KMS-11 (cell line): ENCODE measurements around the gene FHIT.

Experiments used
- H2AFZ ChIP-seq: fragments of 200-600 bp; sonication (generic); 2 replicates; pipeline ENCODE4 v1.6.1; 2016; ENCODE audit warnings: antibody characterized with exemption, mixed run types, low read depth
- H3K27ac ChIP-seq: fragments of 200-600 bp; sonication (generic); 2 replicates; pipeline ENCODE4 v1.6.1; 2016; ENCODE audit warnings: mild to moderate bottlenecking, mixed run types
- H3K27me3 ChIP-seq: fragments of 200-600 bp; sonication (generic); 2 replicates; pipeline ENCODE4 v1.6.1; 2017; ENCODE audit warnings: mild to moderate bottlenecking, low read depth, mixed run types, moderate library complexity; ENCODE audit not compliant: insufficient read depth
- H3K36me3 ChIP-seq: fragments of 200-600 bp; sonication (generic); 2 replicates; pipeline ENCODE4 v1.6.1; 2017; ENCODE audit warnings: mild to moderate bottlenecking, mixed run types; ENCODE audit not compliant: insufficient read depth
- H3K4me1 ChIP-seq: fragments of 200-600 bp; sonication (generic); 2 replicates; pipeline ENCODE4 v1.6.1; 2016; ENCODE audit warnings: mild to moderate bottlenecking, low read depth, mixed run types; ENCODE audit not compliant: poor library complexity, severe bottlenecking
- H3K4me2 ChIP-seq: fragments of 200-600 bp; sonication (generic); 2 replicates; pipeline ENCODE4 v1.7.0; 2016; ENCODE audit warnings: mild to moderate bottlenecking, mixed run types
- H3K4me3 ChIP-seq: fragments of 200-600 bp; sonication (generic); IDR thresholded peaks from 2 replicates; pipeline ENCODE4 v1.6.1; 2017; ENCODE audit warnings: low read depth, low read length, mixed read lengths; ENCODE audit not compliant: insufficient read depth
- H3K79me2 ChIP-seq: fragments of 200-600 bp; sonication (generic); 2 replicates; pipeline ENCODE4 v1.6.1; 2016; ENCODE audit warnings: low read depth, mixed run types; ENCODE audit not compliant: insufficient read depth
- H3K9ac ChIP-seq: fragments of 200-600 bp; sonication (generic); 2 replicates; pipeline ENCODE4 v1.6.1; 2016; ENCODE audit warnings: mild to moderate bottlenecking, mixed run types
- H4K20me1 ChIP-seq: fragments of 200-600 bp; sonication (generic); 2 replicates; pipeline ENCODE4 v1.6.1; 2016; ENCODE audit warnings: mild to moderate bottlenecking, mixed run types; ENCODE audit not compliant: insufficient read depth
- TF ChIP-seq, protein P1 (sequence below): fragments of 200-600 bp; sonication (generic); conservative IDR thresholded peaks from 2 replicates; pipeline ENCODE4 v1.6.1; 2017; ENCODE audit warnings: low read depth, mild to moderate bottlenecking, antibody characterized with exemption, low read length, moderate library complexity, mixed read lengths

FHIT gene

DNA sequence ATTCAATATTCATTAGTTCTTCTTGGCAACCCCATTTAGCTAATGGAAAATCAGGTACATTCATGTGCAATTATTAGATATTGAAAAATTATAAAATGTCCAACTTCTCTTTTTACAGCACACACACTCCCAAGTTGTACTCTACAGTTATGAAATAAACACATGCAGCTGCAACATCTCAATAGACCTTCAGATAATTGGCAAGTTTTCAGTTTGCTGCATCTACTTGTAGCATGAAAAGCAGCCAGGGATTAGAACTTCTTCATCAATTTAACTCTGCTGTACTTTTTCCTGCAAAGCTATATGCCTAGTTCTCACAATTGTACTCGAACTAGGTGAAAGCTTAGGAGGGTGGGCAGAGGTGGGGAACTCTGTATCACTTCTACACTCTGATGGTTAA is 46.6 kb upstream of the FHIT start:
- Histone ChIP-seq H3K27me3 (no peaks in the 10 kb centered on the region), H3K79me2 (no peaks in the 10 kb centered on the region), H4K20me1 (no peaks in the 10 kb centered on the region), H3K27ac (no peak overlapping the region), H3K4me3 (no peak overlapping the region), H3K4me1 (no peaks in the 10 kb centered on the region), H3K4me2 (no peak overlapping the region), H2AFZ (no peak overlapping the region), H3K36me3 (no peaks in the 10 kb centered on the region), H3K9ac (no peak overlapping the region)
- TF ChIP-seq, protein P1, sequence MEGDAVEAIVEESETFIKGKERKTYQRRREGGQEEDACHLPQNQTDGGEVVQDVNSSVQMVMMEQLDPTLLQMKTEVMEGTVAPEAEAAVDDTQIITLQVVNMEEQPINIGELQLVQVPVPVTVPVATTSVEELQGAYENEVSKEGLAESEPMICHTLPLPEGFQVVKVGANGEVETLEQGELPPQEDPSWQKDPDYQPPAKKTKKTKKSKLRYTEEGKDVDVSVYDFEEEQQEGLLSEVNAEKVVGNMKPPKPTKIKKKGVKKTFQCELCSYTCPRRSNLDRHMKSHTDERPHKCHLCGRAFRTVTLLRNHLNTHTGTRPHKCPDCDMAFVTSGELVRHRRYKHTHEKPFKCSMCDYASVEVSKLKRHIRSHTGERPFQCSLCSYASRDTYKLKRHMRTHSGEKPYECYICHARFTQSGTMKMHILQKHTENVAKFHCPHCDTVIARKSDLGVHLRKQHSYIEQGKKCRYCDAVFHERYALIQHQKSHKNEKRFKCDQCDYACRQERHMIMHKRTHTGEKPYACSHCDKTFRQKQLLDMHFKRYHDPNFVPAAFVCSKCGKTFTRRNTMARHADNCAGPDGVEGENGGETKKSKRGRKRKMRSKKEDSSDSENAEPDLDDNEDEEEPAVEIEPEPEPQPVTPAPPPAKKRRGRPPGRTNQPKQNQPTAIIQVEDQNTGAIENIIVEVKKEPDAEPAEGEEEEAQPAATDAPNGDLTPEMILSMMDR = no peak

DNA sequence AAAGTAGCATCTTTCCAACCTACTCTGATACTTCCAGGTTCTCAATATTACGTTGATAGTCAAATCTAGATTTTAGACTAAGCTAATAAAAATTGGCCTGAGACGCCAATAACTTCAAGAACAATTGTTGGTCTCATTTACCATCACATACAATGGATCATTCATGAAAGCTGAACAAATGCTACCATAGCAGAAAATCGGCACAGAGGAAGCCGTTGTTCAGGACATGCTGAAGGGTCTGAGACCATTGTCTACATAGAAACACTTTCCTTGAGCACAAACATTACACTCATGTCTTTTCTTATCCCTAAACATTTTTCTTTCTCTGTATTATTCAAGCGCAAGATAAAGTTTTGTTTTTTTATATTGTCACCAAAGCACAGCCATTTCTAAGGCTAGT is 37.2 kb upstream of the FHIT start:
- Histone ChIP-seq H3K27ac (no peak overlapping the region), H3K27me3 (no peaks in the 10 kb centered on the region), H4K20me1 (no peaks in the 10 kb centered on the region), H3K79me2 (no peaks in the 10 kb centered on the region), H3K4me2 (no peak overlapping the region), H3K4me1 (no peaks in the 10 kb centered on the region), H2AFZ (no peak overlapping the region), H3K4me3 (no peak overlapping the region), H3K36me3 (no peaks in the 10 kb centered on the region), H3K9ac (no peak overlapping the region)
- TF ChIP-seq, protein P1 = no peak

DNA sequence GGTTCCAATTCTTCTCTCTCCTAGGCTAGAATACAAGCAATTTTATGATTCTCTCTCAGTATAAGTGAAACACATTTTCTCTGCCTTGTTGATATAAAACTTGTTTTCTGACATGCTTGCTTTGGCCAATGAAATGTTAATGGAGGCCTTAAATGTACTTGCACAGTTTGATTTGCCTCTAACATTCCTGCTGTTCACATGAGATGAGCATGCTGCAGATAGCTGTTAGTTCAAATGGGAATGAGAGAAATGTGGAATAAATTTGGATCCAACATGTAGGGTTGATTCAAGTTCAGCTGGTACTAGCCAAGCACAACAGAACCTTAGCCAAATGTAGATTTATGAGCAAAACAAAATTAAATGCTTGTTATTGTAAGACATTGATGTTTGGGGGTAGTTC is 32.6 kb upstream of the FHIT start:
- TF ChIP-seq, protein P1 = no peak
- Histone ChIP-seq H2AFZ (no peak overlapping the region), H3K27me3 (no peaks in the 10 kb centered on the region), H3K27ac (no peak overlapping the region), H3K79me2 (no peaks in the 10 kb centered on the region), H3K4me3 (no peak overlapping the region), H3K9ac (no peak overlapping the region), H4K20me1 (no peaks in the 10 kb centered on the region), H3K4me1 (no peaks in the 10 kb centered on the region), H3K4me2 (no peak overlapping the region), H3K36me3 (no peaks in the 10 kb centered on the region)

DNA sequence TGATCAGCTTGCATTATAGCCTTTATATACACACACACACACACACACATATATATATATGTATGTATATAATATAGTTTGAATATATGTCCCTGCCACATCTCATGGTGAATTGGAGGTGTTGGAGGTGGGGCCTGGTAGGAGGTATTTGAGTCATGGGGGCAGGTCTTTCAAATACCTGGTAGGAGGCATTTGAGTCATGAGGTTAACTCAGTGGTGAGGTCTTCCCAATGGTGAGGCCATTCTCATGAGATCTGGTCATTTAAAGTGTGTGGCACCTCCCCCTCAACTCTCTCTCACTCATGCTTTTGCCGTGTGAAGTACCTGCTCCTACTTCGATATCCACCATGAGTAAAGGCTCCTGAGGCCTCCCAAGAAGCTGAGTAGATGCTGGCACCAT is 27.5 kb upstream of the FHIT start:
- no peaks in the 10 kb centered on the region for H3K79me2 ChIP-seq
- no peaks in the 10 kb centered on the region for H3K36me3 ChIP-seq
- H3K4me3 ChIP-seq = no peak overlapping the region
- no peak overlapping the region for H3K27ac ChIP-seq
- H3K27me3 ChIP-seq = no peaks in the 10 kb centered on the region
- no peak overlapping the region for H3K4me2 ChIP-seq
- no peak overlapping the region for H2AFZ ChIP-seq
- no peak overlapping the region for H3K9ac ChIP-seq
- TF ChIP-seq, protein P1 = no peak
- H3K4me1 ChIP-seq = no peaks in the 10 kb centered on the region
- no peaks in the 10 kb centered on the region for H4K20me1 ChIP-seq

DNA sequence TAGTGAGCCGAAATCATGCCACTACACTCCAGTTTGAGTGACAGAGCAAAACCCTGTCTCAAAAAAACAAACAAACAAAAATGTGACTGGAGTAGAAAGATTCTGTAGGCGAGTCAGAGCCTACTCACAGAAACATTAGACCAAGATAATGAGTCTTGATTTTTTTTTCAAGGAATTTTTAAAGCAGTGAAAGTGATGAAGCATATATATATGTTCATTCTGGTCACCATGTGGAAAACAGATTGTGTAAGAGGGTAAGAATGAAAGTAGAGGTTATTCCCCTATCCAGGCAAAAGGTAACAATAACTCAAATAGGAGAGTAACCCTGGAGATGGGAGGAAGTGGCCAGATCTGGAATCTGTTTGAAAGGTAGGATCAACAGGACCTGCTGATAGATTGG is 26.2 kb upstream of the FHIT start:
- Histone ChIP-seq H3K79me2 (no peaks in the 10 kb centered on the region), H2AFZ (no peak overlapping the region), H3K27ac (no peak overlapping the region), H3K4me2 (no peak overlapping the region), H4K20me1 (no peaks in the 10 kb centered on the region), H3K4me1 (no peaks in the 10 kb centered on the region), H3K4me3 (no peak overlapping the region), H3K36me3 (no peaks in the 10 kb centered on the region), H3K9ac (no peak overlapping the region), H3K27me3 (no peaks in the 10 kb centered on the region)
- TF ChIP-seq, protein P1 = no peak
